ENCODE measurements around the gene DACT2.

The DACT2 gene

DNA sequence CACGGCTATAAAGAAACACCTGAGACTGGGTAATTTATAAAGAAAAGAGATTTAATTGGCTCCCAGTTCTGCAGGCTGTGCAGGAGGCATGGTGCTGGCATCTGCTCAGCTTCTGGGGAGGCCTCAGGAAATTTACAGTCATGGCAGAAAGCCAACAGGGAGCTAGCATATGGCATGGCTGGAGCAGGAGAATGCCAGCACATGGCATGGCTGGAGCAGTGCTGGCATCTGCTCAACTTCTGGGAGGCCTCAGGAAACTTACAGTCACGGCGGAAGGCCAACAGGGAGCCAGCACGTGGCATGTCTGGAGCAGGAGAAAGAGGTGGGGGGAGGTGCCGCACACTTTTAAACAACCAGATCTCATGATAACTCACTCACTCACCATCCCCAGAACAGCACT lies 32.5 kb upstream of the DACT2 start:
- DNase-seq (ENCODE audit: low read depth, low spot score), result no peak

DNA sequence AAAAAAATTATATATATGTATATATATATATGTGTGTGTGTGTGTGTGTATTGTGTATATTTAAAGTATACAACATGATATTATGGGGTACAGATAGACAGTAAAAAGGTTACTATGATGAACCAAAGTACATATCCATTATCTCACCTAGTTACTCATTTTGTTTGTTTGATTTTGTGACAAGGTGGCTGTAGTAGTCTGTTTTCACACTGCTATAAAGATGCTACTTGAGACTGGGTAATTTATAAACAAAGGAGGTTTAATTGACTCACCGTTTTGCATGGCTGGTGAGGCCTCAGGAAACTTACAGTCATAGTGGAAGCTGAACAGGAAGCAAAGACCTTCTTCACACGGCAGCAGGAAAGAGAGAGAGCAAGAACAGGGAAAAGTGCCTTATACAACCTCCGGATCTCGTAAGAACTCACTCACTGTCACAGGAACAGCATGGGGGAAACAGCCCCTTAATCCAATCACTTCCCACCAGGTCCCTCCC lies 30.2 kb upstream of the DACT2 start:
- DNase-seq (ENCODE audit: low read depth, low spot score), result no peak

DNA sequence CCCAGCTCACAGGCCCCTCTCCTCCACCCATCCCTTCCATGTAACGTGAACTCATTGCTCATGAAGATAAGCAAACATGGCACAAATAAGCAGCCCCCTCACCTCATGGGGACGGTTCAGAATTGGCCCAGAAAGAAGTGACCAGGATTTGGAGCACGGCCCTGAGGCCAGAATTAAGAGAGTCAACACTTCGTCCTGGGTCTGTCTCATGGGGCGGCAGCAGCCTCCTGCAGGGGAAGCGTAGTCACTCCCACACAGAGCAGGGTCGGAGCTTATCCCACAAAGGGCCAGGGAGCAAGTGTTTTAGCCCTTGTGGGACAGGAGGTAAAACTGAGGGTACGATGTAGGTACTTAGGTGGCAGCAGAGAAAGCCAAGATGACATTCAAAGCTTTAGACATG lies 28.6 kb upstream of the DACT2 start:
- no peak for DNase-seq (ENCODE audit: low read depth, low spot score)

DNA sequence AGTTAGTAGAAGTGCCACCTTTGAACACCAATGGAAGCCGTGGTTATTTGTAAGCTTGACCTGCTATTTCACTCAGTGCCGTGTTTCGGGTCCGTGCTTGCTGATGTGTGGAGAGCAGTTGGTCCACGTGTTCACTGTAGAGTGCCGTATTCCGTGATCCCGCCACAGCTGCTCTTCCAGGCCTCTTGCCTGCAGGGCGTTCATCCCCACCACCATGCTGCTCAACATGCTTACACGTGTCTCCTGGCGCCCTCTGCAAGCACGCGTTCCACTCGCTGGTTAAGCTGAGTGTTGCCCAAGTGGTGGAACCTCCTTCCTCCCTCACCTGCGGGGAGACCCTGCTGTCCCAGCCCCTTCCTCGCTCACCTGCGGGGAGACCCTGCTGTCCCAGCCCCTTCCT lies 28.0 kb upstream of the DACT2 start:
- no peak for DNase-seq (ENCODE audit: low read depth, low spot score)

DNA sequence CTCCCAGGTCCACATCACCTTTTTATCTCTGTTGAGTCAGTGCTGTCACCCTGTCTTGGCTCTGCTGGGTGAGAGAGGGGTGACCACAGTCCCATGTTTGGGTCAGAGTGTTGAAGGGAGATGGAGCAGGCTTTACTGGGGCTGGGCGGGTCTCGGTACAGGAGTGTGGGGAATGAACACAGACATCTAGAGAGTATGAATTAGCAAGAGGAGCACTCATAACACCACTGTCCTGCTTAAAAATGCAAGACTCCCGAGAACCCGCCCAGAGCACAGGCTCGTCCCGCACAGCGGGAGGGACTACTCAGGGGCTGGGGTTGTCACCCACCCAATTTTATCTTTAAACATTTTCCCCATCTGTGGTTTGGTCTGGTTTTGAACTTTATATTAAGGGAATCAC lies 27.5 kb upstream of the DACT2 start:
- DNase-seq (ENCODE audit: low read depth, low spot score), result no peak

DNA sequence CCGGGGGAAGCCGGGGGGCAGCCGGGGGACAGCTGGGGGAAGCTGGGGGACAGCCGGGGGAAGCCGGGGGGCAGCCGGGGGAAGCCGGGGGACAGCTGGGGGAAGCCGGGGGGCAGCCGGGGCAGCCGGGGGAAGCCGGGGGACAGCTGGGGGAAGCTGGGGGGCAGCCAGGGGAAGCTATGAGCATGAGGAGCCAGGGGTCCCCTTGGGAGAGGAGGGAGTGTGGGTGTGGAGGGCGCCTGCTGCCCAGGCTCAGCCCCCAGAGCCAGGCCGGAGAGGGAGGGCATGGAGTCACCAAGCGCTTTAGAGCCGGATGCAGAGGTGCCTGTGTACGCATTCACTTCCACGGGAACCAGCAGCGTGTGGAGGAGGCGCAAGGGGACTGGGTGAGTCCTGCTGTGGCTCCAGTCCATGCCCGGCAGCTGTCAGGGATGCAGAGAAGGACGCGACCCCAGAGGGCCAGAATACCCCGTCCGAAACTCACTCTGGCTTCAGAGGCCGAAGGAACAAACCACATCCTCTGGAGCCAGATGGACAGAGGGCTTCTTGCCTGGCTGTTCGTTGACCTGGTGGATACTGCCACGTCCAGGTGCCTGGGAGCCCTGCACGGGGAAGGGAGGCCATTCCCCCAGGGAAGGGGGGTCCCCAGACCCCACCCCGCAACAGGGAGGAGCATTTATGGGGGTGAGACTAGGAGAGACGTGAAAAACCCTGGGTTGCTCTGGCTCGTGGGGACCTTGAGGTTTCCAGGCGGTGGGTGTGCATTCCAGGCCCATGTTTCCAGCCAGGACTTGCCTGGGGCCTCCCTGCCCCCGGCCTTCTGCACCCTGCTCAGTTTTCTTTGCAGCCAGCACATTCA lies 26.5 kb upstream of the DACT2 start:
- DNase-seq (ENCODE audit: low read depth, low spot score), result no peak

DNA sequence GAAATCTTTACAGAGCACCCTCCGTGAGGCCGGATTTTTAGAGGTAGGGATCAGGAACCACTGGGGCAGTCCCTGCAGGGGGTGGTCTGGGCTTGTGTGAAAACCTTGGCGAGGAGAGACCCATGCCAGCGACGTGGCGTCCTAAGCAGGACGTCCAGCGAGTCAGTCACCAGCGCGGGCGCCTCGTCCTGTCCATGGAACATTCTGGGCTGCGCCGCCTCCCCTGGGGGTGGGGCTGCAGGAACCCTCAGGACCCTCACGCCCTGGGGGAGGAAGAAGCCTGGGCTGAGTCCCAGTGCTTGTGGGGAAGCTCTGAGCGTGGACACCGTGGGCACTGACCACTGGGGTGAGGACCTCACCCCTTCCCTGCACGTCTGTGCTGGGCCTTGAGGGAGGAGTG lies 25.7 kb upstream of the DACT2 start:
- no peak for DNase-seq (ENCODE audit: low read depth, low spot score)

DNA sequence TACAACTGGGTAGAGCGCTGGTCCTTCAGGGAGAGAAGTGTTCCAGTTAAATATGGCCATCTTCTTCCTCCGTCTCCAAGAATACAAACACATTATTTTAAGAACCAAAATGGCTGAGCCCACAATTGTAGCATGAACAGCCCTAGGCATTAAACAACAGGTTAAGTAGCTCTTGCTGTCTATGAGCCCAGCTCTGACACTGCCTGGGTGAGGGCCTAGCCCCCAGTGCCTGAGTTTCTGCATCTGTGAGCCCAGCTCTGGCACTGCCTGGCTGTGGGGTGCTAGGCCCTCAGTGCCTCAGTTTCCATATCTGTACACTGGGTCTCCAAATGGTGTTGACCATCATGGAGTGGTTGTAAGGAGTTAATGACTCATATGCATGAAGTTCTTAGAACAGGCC lies 24.8 kb upstream of the DACT2 start:
- DNase-seq (ENCODE audit: low read depth, low spot score), result no peak

DNA sequence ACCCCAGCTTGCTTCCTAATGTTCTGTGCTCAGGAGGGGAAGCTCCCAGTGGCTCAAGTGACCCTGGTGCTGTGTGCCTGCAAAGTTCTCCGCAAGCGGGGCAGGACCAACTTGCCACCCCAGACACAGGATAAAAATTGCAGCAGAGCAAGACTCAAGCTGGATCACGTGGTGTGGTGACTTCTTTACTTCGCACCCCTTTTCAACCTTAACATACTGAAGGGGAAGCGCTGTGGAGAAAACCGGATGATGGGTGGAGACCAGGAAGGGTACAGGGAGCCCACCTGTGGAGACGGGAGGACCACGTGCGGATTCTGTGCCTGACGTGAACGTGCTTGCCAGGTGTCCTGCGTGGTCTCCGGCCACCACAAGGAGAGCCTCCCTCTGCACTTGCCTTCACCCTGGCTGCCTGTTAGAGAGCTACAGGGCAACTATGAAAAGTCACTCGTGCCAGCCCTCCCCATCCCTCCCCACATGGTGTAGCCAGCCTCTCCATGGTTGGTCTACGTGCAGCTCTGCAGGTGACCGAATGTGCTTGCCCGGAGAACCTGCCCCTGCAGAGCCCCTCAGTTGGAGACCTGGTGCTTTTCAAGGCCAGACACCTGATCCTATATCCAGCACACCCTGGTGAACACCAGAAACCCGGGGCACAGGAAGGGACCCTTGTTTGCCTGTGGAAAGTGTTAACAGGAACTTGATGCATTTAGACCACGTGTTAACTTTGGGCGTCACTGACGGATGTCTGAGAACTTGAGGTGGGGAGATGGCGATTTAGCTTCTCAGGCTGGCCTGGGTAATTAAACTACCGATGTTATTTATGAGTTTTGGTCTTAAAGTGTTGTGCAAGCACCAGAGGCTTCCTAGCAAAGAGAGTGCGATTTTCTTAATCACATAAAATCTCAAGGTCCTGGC lies 23.9 kb upstream of the DACT2 start:
- DNase-seq (ENCODE audit: low read depth, low spot score), result no peak

DNA sequence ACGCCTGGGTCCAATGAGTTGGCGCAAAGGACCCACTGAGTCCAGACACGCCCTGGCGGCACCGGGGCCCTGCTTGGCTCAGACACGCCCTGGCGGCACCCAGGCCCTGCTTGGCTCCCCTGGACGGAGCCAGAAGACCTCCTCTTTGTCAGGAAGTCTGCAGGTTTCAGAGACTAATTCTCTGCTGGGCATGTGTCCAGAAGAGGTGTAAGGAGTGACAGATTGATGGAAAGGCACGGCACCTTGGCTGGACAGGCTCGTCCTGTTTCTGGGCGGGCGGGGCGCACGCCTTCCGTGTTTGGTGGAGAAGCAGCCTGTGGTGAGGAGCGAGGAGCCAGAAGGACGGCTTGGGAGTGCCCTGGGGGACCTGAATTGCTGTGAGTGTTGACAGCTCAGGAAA lies 23.1 kb upstream of the DACT2 start:
- no peak for DNase-seq (ENCODE audit: low read depth, low spot score)

DNA sequence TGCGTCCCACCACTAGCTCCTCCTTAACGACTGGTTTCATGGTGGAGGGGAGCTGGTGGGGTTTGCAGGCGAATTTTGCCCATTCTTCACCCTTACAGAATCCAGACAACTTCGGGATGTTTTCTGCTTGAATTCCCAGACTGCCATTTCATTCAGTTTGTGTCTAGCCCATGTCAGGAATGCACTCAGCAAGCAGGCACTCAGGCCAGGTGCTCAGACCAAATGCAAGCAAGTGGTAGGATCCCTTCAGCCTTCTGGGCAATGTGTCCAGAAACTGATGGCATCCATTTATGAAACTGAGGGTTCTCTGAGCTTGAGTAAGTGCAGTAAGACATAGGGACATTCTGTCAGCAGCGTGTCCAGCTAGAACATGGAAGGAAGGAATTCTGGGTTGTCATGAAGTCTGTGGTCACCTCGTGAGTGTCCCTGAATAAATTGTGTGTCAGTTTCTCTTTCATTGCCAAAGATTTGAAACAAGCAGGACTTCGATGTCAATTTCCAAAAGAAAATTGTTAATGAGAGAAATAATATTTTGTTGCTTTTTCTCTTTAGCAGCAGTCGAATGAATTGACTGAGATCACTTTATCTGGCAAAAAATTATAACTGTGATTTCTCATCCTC lies 21.8 kb upstream of the DACT2 start:
- no peak for DNase-seq (ENCODE audit: low read depth, low spot score)

DNA sequence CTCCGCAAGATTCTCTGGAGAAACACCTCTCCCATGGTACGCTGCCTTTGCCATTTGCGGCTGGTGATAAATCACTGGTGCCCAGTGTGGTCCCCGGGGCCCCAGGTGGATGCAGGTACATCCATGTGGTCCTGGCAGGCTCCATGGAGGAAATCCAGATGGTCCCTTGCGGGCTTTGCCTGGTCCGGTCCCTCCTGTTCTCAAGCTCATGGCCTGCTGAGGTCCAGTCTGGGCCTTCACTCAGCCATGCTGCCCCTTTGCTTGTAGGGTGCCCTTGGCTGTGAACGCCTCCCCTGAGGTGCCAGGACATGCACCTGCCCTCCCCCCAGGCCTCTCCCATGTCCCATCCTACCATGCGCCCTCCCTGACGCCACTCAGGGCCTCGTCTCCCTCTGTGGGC lies 21.2 kb upstream of the DACT2 start:
- no peak for DNase-seq (ENCODE audit: low read depth, low spot score)

DNA sequence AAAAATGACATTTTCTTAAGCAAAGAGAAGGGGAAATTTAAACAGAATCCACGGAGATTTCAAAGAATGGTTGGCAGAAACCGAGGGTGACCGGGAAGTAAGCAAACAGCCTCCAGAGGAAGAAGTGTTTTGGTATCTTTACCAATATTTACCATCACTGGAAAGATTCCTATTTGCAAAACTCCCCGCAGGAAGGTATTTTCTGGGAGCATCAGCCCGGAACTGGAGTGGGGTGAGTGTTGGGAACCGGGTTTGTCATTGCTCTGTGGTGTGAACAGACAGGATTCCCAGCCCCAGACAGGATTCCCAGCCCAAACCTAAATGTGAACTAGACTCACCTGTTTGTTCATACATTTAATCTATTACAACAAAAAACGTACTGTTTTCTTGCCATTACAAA lies 19.2 kb upstream of the DACT2 start:
- no peak for DNase-seq (ENCODE audit: low read depth, low spot score)

DNA sequence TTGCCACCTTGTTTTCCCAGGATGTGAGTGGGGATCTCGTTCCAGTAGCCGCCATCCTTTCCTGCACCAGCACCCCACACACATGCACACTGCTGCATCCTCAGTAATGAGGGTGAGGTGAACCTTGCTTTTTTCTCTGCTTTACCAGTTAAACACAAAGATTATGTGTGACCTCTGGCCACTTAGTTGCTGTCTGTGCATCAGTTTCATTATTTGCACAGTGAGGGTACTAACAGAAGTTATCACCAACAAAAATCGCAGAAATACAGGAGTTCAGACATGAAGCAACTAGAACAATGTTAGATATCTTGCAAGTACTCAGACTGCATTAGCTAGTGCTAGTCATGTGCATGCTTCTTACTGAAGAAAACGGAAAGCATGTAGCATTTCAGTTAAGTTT lies 17.4 kb upstream of the DACT2 start:
- no peak for DNase-seq (ENCODE audit: low read depth, low spot score)

DNA sequence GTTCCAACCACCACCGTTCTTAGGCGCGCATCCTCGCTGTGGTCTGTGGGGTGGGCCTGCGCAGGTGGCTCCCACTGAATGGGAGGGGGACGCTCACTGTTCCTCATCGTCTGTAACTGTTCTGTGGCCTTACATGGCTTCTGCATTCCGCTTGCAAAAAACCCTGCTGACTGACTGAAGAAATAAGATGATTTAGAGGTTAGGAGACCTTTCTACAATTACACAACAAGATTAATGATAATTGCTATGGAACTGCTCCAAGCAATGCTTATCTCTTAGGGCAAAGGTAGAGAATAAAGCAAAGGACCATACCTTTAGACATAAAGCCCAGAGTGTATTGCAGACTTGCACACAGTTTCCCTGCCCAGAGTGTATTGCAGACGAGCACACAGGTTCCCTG lies 14.4 kb upstream of the DACT2 start:
- DNase-seq (ENCODE audit: low read depth, low spot score), result no peak

DNA sequence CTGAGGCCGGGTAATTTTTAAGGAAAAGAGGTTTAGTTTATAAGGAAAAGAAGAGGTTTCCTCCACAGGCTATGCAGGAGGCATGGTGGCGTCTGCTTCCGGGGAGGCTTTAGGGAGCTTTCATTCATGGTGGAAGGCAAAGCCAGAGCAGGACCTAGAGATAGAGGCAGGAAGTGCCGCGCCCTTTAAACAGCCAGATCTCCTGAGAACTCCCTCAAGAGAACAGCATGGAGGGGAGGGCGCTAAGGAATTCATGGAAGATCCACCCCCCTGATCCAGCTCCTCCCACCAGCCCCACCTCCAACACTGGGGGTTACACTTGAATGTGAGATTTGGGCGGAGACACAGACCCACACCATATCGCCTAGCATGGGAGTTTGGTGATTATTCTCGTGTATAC lies 13.9 kb upstream of the DACT2 start:
- DNase-seq (ENCODE audit: low read depth, low spot score), result no peak

DNA sequence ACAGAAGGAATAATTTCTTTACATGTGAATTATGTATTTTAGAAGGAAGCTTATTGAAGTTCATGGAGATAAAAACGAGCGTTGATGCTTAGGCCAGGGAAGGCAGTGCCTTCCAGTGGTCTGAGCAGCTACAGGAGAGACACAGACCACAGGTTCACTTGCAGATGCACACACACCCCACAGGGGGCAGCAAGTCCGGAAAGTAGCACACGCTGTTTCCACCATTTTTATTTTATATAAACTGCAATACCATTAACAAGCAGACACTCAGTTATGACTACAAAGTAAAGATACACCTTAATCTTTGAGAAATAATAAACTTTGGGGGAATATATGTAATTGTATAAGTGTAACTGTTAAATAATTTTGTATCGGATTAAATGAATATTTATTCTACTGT lies 13.5 kb upstream of the DACT2 start:
- no peak for DNase-seq (ENCODE audit: low read depth, low spot score)

DNA sequence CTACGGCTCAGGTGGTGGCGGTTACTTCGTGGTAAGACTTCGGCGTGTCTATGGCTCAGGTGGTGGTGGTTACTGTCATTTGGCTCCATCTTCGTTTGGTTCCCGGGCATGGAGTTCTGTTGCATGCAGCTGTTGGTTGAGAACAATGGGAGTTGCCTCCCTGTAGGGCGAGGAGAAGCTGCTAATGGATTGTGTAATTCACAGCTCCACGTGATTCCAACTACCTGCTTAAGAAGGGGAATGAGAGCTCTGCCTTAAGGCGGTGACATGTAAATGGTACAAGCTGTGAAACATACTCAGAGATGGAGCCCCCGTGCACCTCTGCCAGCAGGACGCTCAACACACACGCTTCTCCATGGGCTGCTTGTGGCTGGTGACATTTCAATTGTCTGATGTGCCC lies 12.4 kb upstream of the DACT2 start:
- no peak for DNase-seq (ENCODE audit: low read depth, low spot score)

DNA sequence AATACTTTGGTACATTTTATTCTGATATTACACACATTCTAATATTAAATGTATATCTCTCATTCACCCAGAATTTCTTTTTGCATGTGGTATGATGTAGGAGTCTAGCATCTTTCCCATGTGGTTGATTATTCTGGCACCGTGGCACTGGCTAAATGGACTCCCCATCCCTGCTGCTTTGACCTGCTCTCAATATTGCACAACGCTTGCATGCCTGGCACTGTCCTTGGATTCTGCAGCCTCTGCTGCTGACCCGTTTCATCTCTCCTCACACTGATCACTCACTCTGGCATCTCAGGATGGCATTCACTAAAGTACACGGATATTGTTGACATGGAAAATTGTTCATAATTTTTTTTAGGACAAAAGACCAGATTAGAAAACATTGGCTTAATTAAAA lies 11.5 kb upstream of the DACT2 start:
- DNase-seq (ENCODE audit: low read depth, low spot score), result no peak

DNA sequence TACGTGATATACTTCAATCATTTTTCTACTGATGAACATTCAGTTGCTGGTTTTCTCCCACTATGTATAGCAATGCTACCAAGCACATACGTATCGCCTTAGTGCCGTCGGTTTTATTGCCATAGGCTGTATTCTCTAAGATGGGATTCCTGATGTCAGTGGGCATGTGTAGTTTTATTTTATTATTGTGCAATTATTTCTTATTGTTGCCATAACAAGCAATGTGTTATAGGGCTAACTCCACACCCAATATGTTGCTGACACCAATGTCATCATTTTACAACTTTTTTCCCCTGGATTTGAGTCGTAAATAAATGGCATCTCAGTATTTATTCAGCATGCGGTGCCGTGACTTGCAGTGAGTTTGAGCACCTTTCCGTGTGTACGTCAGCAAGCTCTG lies 10.8 kb upstream of the DACT2 start:
- no peak for DNase-seq (ENCODE audit: low read depth, low spot score)

DNA sequence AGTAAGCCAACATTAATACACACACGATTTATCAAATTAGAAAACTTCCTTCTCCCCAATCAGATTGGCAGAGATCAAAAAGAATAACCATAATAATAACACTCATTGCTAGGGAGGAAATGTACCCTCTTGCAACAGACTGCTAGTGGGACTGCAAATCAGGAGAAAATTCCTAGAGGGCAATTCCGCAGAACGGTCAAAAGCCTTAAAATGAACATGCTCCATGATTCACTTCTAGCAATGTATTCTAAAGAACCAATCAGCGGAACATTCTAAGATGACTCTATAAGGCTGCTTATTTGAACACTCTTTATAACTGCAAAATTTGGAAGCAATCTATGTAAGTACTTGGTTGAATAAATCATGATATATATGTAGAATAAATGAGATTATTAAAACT lies 8.5 kb upstream of the DACT2 start:
- no peak for DNase-seq (ENCODE audit: low read depth, low spot score)
